ENCODE data around the gene SLC38A11.

- no peak for TF ChIP-seq EZH2phosphoT487 (IDR thresholded peaks at IDR 0.05; ENCODE audit: unreplicated experiment)
- no peak for TF ChIP-seq CTCF (conservative IDR thresholded peaks at IDR 0.05; ENCODE audit: low read depth in 2 of 2)
- no peak for TF ChIP-seq EZH2 (IDR thresholded peaks at IDR 0.05; ENCODE audit: low read depth, unreplicated experiment)
- no peak for TF ChIP-seq POLR2AphosphoS5 (IDR thresholded peaks at IDR 0.05; ENCODE audit: low read depth)
- TF ChIP-seq REST (IDR thresholded peaks at IDR 0.05; ENCODE audit: unreplicated experiment), result no peak
- no peak for TF ChIP-seq STAT1 (IDR thresholded peaks at IDR 0.05; ENCODE audit: unreplicated experiment)
Measured at GRCh38 chr2:164896634-164897355, 58.5 kb downstream of the SLC38A11 start.

Data from GM23338 (cell line).